Measurements from ENCODE around the gene PDGFB.

PDGFB gene

DNA sequence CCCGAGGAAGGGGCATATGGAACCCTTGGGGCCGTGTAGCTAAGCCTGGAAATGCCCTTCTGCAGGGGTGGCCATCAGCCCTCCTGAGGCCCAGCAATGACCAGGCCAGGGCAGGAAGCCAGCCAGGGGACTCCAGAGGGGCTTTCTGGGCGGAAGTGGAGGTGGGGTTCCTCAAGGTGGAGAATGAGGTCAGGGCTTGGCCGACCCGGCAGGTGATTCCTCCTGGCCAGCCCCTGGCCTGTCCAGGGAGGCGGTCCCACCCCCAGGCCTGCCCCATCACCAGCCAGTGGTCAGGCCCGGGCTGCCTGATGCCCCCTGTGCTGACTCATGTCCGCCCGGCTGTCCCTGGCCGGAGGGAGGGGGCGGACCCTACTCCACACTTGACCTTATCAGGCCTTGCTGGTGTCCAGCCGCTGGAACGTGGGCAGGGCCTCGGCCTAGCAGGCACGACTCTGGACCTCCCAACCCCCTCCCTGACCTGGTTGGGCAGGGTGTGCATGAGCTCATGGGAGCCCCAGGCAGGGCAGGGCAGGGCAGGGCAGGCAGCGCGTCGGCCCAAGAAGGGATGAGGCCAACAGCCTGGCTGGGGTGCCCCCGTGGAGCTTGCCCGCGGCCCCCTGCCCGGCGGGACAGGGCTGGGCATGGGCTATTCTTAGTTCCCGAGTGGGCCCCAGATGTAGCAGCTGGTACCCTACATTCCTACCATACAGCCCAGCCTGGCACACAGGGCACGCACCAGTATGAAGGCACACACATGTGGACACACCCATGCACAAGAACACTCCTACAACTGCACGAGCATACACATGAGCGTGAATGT lies 38.8 kb upstream of the PDGFB start:
- H3K4me3 ChIP-seq (ENCODE audit: control insufficient read depth, low read depth, low read length), result no peak overlapping the region
- no peak for DNase-seq (ENCODE audit: low read depth)
- TF ChIP-seq, protein P1, sequence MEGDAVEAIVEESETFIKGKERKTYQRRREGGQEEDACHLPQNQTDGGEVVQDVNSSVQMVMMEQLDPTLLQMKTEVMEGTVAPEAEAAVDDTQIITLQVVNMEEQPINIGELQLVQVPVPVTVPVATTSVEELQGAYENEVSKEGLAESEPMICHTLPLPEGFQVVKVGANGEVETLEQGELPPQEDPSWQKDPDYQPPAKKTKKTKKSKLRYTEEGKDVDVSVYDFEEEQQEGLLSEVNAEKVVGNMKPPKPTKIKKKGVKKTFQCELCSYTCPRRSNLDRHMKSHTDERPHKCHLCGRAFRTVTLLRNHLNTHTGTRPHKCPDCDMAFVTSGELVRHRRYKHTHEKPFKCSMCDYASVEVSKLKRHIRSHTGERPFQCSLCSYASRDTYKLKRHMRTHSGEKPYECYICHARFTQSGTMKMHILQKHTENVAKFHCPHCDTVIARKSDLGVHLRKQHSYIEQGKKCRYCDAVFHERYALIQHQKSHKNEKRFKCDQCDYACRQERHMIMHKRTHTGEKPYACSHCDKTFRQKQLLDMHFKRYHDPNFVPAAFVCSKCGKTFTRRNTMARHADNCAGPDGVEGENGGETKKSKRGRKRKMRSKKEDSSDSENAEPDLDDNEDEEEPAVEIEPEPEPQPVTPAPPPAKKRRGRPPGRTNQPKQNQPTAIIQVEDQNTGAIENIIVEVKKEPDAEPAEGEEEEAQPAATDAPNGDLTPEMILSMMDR (conservative IDR thresholded peaks at IDR 0.05; ENCODE audit: control insufficient read depth, insufficient read depth, low read depth, low read length), result no peak

DNA sequence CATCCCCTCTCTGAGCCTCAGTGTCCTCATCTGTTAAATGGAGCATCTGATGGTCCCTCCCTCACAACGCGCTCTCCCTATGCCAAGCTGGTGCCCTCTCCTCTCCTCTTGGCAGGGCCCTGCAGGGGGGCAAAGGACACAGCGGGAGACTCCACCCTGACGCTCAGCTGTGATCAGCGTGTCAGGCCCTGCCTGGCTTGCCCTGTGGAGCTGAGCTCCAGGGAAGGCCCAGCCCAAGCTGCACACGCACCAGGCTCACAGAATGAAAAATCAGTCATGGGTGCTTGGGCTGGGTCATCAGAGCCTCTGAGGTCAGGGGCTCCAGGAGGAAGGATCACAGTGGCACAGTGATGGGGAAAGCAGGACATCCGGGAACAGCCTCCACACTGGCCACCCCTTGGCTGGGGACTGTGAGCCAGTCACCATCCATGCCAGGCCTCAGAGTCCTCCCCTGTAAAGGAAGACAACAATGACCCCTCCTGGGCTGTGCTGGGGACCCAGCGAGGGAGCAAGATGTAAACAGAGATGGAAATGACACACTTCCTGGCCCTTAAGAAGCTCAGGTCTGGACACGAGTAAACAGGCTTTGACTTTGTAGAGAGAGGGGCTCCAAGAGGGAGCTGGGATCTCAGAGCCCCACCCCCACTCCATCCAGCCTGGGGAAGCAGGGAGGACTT lies 38.0 kb upstream of the PDGFB start:
- no peak for DNase-seq (ENCODE audit: low read depth)
- TF ChIP-seq, protein P1 (conservative IDR thresholded peaks at IDR 0.05; ENCODE audit: control insufficient read depth, insufficient read depth, low read depth, low read length), result no peak

DNA sequence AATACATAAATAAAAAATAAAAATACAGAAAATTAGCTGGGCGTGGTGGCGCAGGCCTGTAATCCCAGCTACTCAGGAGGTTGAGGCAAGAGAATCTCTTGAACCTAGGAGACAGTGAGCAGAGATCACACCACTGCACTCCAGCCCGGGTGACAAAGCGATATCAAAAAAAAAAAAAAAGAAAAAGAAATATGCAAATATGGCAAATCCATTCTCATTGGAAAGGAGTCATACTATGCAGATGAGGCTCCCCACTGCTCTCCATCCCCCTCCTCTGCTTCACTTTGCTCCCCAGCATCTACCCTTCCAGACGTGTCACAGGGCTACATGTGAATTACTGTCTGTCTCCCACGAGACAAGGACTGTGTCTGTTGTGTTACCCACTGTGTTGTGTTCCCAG lies 36.3 kb upstream of the PDGFB start:
- no peak overlapping the region for H3K4me3 ChIP-seq (ENCODE audit: control insufficient read depth, low read depth, low read length)
- DNase-seq (ENCODE audit: low read depth), result no peak
- TF ChIP-seq, protein P1 (conservative IDR thresholded peaks at IDR 0.05; ENCODE audit: control insufficient read depth, insufficient read depth, low read depth, low read length), result no peak

More for the DNA sequence above, 38.0 kb upstream of the PDGFB start:
- no peak overlapping the region for H3K4me3 ChIP-seq (ENCODE audit: control insufficient read depth, low read depth, low read length)

DNA sequence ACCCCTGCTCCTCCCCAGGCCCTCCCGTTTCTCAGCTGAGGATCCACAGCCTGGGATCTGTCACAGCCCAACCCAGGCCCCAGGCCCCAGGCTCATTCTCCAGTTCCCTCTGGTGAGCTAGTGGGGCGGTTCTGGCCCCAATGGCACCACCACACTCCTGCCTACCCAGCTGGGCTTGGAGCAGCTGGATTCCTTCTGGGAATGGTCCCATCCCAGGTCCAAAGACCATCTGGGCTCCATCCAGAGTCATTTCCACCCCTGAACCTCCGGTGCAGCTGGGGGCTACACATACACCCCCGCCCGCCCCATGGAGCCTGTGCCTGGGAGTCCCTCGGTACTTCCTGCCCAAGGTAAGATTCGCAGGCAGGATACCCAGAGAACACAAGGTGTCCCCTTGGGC lies 35.5 kb upstream of the PDGFB start:
- TF ChIP-seq, protein P1 (conservative IDR thresholded peaks at IDR 0.05; ENCODE audit: control insufficient read depth, insufficient read depth, low read depth, low read length), result no peak
- DNase-seq (ENCODE audit: low read depth), result no peak
- H3K4me3 ChIP-seq (ENCODE audit: control insufficient read depth, low read depth, low read length), result no peak overlapping the region

DNA sequence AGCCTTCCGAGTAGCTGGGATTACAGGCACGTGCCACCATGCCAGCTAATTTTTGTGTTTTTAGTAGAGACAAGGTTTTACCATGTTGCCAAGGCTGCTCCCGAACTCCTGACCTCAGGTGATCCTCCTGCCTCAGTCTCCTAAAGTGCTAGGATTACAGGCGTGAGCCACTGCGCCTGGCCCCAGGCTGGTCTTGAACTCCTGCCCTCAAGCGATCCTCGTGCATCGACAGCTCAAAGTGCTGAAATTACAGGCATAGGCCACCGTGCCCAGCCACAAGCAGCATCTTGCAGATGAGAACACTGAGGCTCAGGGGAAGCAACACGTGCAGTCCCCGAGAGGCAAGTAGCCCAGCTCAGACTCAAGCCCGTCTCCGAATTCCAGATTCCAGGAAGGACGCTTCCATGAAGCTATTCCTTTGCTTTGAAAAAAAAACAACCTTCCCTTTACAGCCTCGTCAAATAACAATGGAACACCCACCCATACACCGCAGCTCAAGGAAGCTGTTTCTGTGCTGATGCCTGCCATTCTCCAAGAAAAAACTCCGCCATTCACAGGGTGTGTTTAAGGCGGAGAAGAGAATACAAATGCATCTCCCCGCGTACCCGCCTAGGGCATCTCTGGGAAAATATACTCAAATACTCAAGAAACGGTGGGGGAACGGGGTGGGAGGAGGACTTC lies 34.5 kb upstream of the PDGFB start:
- DNase-seq (ENCODE audit: low read depth), result no peak

DNA sequence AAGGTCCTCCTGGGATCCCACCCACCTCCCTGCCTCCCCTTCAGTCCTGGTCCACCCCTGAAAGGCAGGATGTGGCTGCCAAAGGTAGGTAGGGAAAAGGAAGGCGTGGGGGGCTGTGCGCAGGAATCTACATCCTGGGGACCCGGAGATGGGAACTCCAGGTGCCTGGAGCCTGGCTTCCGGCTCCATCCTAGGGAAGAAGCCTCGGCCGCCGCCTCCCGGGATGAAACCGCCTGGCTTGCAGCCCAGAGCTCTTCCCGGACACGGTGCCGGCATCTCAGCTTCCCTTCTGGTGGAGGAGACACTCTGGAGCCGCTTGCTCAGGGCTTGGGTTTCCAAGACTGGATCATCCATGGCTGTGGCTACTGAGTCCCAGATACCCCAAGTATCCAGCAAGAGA lies 33.3 kb upstream of the PDGFB start:
- peak; percentile 57 for DNase-seq (ENCODE audit: low read depth)
- TF ChIP-seq, protein P1 (conservative IDR thresholded peaks at IDR 0.05; ENCODE audit: control insufficient read depth, insufficient read depth, low read depth, low read length), result no peak
- H3K4me3 ChIP-seq (ENCODE audit: control insufficient read depth, low read depth, low read length), result no peak overlapping the region

More for the DNA sequence above, 34.5 kb upstream of the PDGFB start:
- H3K4me3 ChIP-seq (ENCODE audit: control insufficient read depth, low read depth, low read length), result no peak overlapping the region
- TF ChIP-seq, protein P1 (conservative IDR thresholded peaks at IDR 0.05; ENCODE audit: control insufficient read depth, insufficient read depth, low read depth, low read length), result no peak
